HG03039 (cell line): ENCODE data around the gene MIPOL1.
"Not testable (repeated sequence)": the region's sequence is repeated elsewhere in the genome, so short reads cannot be mapped to it uniquely, and the experiment has no call there.

Experiments
- ATAC-seq: cut with Tn5 transposase; IDR thresholded peaks from one replicate; pipeline ENCODE4 v1.9.1; 2021; ENCODE audit warnings: mild to moderate bottlenecking, moderate library complexity; ENCODE audit not compliant: unreplicated experiment

MIPOL1 gene

DNA sequence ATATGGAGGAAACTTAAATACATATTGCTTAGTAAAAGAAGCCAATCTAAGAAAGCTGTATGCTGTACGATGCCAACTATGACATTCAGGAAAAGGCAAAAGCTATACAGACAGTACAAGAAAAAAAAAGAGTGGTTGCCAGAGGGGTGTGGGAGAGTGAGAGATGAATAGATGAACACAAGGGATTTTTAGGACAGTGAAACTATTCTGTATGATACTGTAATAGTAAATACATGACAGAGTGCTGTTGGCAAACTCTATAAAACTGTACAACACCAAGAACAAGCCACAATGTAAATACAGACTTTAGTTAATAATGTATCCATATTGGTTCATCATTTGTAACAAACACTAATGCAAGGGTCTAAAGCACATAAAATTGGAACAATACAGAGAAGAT is 10.9 kb upstream of the MIPOL1 start:
- ATAC-seq, result no peak

- ATAC-seq, result no peak
Measured at GRCh38 chr14:37187294-37187693, 10.4 kb upstream of the MIPOL1 start.

- not testable (repeated sequence) for ATAC-seq
Measured at GRCh38 chr14:37187840-37188577, 9.7 kb upstream of the MIPOL1 start.

- not testable (repeated sequence) for ATAC-seq
Measured at GRCh38 chr14:37189733-37190132, 8.0 kb upstream of the MIPOL1 start.

- ATAC-seq, result no peak
Measured at GRCh38 chr14:37194698-37195097, 3.0 kb upstream of the MIPOL1 start.

- ATAC-seq, result no peak
Measured at GRCh38 chr14:37195327-37195726, 2.4 kb upstream of the MIPOL1 start.

GRCh38 chr14:37196604-37197420 is 925 bp upstream of the MIPOL1 start:
- ATAC-seq, result no peak

DNA sequence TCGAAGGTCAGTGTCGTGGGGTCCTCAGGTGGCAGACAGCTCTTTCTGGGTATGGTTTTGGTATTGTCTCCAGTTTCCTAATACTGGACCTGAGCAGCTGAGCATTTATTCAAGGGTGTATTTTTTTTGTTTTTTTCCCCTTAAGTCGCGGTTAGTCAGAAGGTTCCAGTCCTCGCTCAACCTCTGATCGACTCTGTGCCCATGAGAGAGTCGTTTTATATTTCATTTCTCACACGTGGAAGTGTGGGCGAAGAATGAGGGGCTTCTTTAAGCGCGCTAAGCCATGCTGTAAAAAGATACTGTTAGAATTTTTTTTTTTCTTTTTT is 499 bp downstream of the MIPOL1 start:
- ATAC-seq, result no peak

DNA sequence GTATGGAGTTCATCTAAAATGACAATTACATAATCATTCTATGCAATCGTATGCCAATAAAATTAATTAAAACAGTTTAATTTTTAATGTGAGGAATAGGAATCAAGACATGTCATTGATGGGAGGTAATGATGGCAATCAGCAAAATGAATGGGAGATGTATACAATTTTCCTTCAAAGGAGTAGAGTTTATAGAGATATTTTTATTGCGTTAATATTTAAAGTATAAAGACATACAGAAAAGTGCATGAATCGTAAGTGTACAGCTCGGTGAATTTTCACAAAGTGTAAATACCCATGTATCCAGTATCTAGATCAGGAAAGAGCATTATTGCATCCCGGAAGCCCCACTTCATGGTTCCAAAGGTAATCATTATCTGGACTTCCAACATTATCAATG is 1.2 kb downstream of the MIPOL1 start:
- no peak for ATAC-seq

DNA sequence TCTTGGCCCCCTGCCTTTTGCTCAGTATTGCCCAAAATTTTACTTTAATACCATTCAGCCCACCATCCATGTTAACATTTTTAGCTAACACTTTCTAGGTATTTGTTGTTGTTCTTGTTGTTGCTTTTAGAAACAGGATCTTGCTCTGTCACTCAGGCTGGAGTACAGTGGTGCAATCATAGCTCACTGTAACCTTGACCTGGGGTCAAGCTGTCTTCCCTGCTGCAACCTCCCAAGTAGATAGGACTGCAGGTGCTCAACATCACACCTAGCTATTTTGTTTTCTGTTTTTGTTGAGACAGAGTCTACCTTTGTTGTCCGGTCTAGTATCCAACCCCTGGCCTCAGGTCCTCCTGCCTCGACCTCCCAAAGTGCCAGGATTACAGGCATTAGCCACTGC is 4.0 kb downstream of the MIPOL1 start:
- ATAC-seq, result no peak

- no peak for ATAC-seq
Measured at GRCh38 chr14:37202265-37202664, 4.5 kb downstream of the MIPOL1 start.

- ATAC-seq, result no peak
Measured at GRCh38 chr14:37202812-37203211, 5.1 kb downstream of the MIPOL1 start.

DNA sequence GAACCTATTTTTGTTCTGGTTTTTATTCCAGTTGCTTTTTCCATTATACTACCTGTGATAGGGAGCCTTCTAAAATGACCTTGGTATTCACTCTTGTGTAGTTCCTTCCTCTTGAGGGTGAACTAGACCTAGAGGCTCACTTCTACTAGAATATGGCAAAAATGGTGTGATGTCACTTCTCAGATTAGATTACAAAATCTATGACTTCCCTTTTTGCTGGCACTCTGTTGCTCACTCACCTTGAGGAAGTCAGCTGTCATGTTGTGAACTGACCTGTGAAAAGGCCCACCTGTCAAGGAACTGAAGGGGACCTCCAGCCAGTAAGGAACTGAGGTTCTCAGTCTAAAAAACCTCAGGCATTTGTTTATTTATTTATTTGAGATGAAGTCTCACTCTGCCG is 5.7 kb downstream of the MIPOL1 start:
- ATAC-seq, result no peak

DNA sequence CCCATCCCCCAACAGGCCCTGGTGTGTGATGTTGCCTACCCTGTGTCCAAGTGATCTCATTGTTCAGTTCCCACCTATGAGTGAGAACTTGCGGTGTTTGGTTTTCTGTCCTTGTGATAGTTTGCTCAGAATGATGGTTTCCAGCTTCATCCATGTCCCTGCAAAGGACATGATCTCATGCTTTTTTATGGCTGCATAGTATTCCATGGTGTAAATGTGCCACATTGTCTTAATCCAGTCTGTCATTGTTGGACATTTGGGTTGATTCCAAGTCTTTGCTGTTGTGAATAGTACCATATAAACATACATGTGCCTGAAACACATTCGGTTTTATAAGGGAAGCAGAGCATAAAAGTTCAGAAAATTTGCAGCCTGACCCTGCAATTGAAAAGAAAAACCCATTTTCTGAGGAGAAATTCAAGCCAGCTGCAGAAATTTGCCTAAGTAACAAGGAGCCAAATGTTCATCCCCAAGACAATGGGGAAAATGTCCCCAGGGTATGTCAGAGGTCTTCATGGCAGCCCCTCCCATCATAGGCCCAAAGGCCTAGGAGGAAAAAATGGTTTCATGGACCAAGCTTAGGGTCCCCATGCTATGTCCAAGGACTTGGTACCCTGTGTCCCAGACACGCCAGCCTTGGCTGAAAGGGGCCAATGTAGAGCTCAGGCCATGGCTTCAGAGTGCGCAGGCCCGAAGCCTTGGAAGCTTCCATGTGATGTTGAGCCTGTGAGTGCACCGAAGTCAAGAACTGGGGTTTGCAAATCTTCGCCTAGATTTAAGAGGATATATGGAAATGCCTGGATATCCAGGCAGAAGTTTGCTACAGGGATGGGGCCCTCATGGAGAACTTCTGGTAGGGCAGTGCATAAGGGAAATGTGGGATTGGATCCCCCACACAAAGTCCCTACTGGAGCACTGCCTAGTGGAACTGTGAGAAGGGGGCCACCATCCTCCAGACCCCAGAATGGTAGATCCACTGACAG is 8.2 kb downstream of the MIPOL1 start:
- ATAC-seq, result not testable (repeated sequence)

GRCh38 chr14:37209617-37210016 is 11.9 kb downstream of the MIPOL1 start:
- ATAC-seq, result not testable (repeated sequence)

- ATAC-seq, result no peak
Measured at GRCh38 chr14:37210448-37210847, 12.7 kb downstream of the MIPOL1 start.

- no peak for ATAC-seq
Measured at GRCh38 chr14:37213016-37213415, 15.3 kb downstream of the MIPOL1 start.

DNA sequence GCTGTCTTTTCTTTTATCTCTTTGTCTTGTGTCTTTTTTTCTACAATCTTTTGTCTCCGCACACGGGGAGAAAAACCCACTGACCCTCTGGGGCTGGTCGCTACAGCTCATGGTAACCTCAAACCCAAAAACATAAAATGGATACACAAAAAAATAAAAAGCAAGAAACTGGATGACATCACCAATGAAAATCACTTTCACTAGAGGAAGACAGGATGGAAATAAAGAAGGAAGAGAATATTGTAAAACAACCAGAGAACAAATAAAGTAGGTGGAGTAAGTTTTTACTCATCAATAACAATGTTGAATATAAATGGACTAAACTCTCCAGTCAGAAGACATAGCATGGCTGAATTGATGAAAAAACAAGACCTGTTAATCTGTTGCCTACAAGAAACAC is 17.6 kb downstream of the MIPOL1 start:
- ATAC-seq, result no peak

DNA sequence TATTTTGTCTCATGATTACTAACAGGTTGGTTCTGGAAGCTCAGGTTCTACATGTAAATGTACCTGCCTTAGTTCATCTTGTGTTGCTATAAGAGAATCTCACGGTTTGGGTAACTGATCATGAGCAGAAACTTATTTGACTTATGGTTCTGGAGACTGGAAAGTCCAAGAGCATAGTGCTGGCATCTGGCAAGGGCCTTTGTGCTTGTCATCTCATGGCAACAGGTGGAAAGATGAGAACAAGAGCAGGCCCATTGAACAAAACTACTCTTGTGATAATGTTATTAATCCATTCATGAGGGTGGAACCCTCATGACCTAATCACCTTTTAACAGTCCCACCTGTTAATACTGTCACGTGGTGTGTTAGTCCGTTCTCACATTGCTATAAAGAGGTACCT is 23.3 kb downstream of the MIPOL1 start:
- ATAC-seq, result no peak

GRCh38 chr14:37223947-37224474 is 26.3 kb downstream of the MIPOL1 start:
- no peak for ATAC-seq

- ATAC-seq, result not testable (repeated sequence)
Measured at GRCh38 chr14:37225668-37226067, 27.9 kb downstream of the MIPOL1 start.
